22Rv1 (cell line): ENCODE measurements around the gene CSAG2.
"Not testable (repeated sequence)": the region's sequence is repeated elsewhere in the genome, so short reads cannot be mapped to it uniquely, and the experiment has no call there.

Experiments used
- CTCF ChIP-seq: fragments of 450-650 bp; IDR thresholded peaks from 2 replicates; pipeline ENCODE4 v1.5.1; 2017; ENCODE audit warnings: mild to moderate bottlenecking
- ZFX ChIP-seq: fragments of 450-650 bp; IDR thresholded peaks from 2 replicates; pipeline ENCODE4 v1.6.1; 2017; ENCODE audit warnings: antibody characterized with exemption, borderline replicate concordance

- TF ChIP-seq CTCF, ZFX: not testable (repeated sequence)
Observed at GRCh38 chrX:152674652-152675051, 34.4 kb downstream of the CSAG2 start.
